22Rv1 (cell line): ENCODE data around the gene WAPL.
A peak's percentile ranks its signal among the peaks of the same experiment; 100 is the strongest.
"Not testable (repeated sequence)": the region's sequence is repeated elsewhere in the genome, so short reads cannot be mapped to it uniquely, and the experiment has no call there.

Source experiments
- H3K27ac ChIP-seq: fragments of 450-650 bp; 2 replicates; pipeline ENCODE4 v1.5.1; 2017
- CTCF ChIP-seq: fragments of 450-650 bp; IDR thresholded peaks from 2 replicates; pipeline ENCODE4 v1.5.1; 2017; ENCODE audit warnings: mild to moderate bottlenecking
- ZFX ChIP-seq: fragments of 450-650 bp; IDR thresholded peaks from 2 replicates; pipeline ENCODE4 v1.6.1; 2017; ENCODE audit warnings: antibody characterized with exemption, borderline replicate concordance

WAPL gene

GRCh38 chr10:86553213-86553612 lies 31.6 kb upstream of the WAPL start:
- no peak overlapping the region for H3K27ac ChIP-seq
- TF ChIP-seq ZFX (no peak), CTCF (no peak)

- no peak overlapping the region for H3K27ac ChIP-seq
- no peak for TF ChIP-seq CTCF
- TF ChIP-seq ZFX, result no peak
Observed at GRCh38 chr10:86547296-86547695, 25.7 kb upstream of the WAPL start.

- H3K27ac ChIP-seq, result no peak overlapping the region
- TF ChIP-seq CTCF (no peak), ZFX (no peak)
Observed at GRCh38 chr10:86545101-86545500, 23.5 kb upstream of the WAPL start.

GRCh38 chr10:86540016-86540415 lies 18.4 kb upstream of the WAPL start:
- no peak for TF ChIP-seq CTCF
- TF ChIP-seq ZFX, result no peak
- H3K27ac ChIP-seq, result no peak overlapping the region

DNA sequence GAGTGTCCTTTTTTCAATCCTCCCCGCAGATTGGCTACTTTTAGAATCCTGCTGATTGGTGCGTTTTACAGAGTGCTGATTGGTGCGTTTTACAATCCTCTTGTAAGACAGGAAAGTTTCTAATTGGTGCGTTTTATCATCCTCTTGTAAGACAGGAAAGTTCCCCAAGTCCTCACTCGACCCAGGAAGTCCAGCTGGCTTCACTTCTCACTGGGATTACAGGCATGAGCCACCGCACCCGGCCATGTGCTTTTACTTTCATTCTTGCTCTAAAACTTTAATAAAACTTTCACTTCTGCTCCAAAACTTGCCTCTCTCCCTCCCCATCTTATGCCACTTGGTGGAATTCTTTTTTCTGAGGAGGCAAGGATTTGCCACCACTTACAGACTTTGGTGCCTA lies 17.0 kb upstream of the WAPL start:
- H3K27ac ChIP-seq, result no peak overlapping the region
- TF ChIP-seq CTCF, result no peak
- TF ChIP-seq ZFX, result no peak

DNA sequence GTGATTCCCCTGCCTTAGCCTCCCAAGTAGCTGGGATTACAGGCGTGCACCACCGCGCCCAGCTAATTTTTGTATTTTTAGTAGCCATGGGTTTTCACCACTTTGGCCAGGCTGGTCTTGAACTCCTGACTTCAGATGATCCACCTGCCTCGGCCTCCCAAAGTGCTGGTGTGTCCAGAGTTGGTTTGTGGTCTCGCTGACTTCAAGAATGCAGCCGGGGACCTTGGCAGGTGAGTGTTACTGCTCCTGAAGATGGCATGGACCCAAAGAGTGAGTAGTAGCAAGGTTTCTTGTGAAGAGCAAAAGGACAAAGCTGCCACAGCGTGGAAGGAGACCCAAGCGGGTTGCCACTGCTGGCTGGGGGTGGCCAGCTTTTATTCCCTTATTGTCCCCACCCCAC lies 16.4 kb upstream of the WAPL start:
- H3K27ac ChIP-seq, result not testable (repeated sequence)

GRCh38 chr10:86536294-86536861 lies 14.8 kb upstream of the WAPL start:
- TF ChIP-seq CTCF (no peak), ZFX (no peak)
- peak overlapping the region; percentile 72 for H3K27ac ChIP-seq

GRCh38 chr10:86535132-86535882 lies 13.7 kb upstream of the WAPL start:
- H3K27ac ChIP-seq, result peak overlapping the region; percentile 72
- TF ChIP-seq ZFX (no peak), CTCF (no peak)
